Stimulated activated naive B cell treated with anti-CD40 and anti-IgM and Interleukin-4, amounts not matched to agents 10 μg/mL and 1 μg/mL and 100 μg/mL, for 72 hours (primary cell): Measurements from ENCODE around the gene DLX4.

ENCODE experiments used
- ATAC-seq, 2 donors: fragments of 150-1000 bp; cut with Tn5 transposase; replicated peaks; 2 replicates each; pipeline ENCODE4 v1.10.0; 2021; ENCODE audit warnings: moderate library complexity in 1 of 2
- DNase-seq: peaks from one replicate; pipeline ENCODE4 v3.0.0; 2021
- H3K27ac Mint-ChIP-seq: one replicate; pipeline ENCODE4 v1.8.0; 2022; ENCODE audit warnings: mild to moderate bottlenecking, mixed read lengths
- H3K27me3 Mint-ChIP-seq, 2 donors: one replicate each; pipeline ENCODE4 v1.8.0; 2022; ENCODE audit warnings: mixed read lengths in 2 of 2
- H3K36me3 Mint-ChIP-seq, 2 donors: one replicate each; pipeline ENCODE4 v1.8.0; 2022; ENCODE audit warnings: mixed read lengths in 2 of 2, mild to moderate bottlenecking in 1 of 2
- H3K4me1 Mint-ChIP-seq, 2 donors: one replicate each; pipeline ENCODE4 v1.8.0; 2022; ENCODE audit warnings: mixed read lengths in 2 of 2, mild to moderate bottlenecking in 1 of 2
- H3K4me3 Mint-ChIP-seq, 2 donors: one replicate each; pipeline ENCODE4 v1.8.0; 2022; ENCODE audit warnings: mild to moderate bottlenecking in 2 of 2, mixed read lengths in 2 of 2, moderate library complexity in 1 of 2
- H3K9me3 Mint-ChIP-seq, 2 donors: one replicate each; pipeline ENCODE4 v1.8.0; 2022; ENCODE audit warnings: mixed read lengths in 2 of 2, mild to moderate bottlenecking in 1 of 2

The DLX4 gene

GRCh38 chr17:49935526-49936210 is 33.3 kb upstream of the DLX4 start:
- peaks cover 53 to 68% of the 10 kb centered on the region in 2 donors for H3K27me3 Mint-ChIP-seq
- no peaks in the 10 kb centered on the region for H3K9me3 Mint-ChIP-seq
- DNase-seq (no peak), ATAC-seq (no peak)
- H3K4me3 Mint-ChIP-seq: no peak overlapping the region
- peaks cover 0 to 2% of the 10 kb centered on the region in 2 donors for H3K4me1 Mint-ChIP-seq
- H3K36me3 Mint-ChIP-seq: no peaks in the 10 kb centered on the region
- H3K27ac Mint-ChIP-seq: no peak overlapping the region

GRCh38 chr17:49936386-49936785 is 32.6 kb upstream of the DLX4 start:
- Mint-ChIP-seq H3K36me3 (no peaks in the 10 kb centered on the region), H3K4me1 (peaks cover 0 to 2% of the 10 kb centered on the region in 2 donors), H3K27ac (no peak overlapping the region), H3K9me3 (no peaks in the 10 kb centered on the region), H3K27me3 (peaks cover 51 to 61% of the 10 kb centered on the region in 2 donors), H3K4me3 (no peak overlapping the region)
- DNase-seq (no peak), ATAC-seq (no peak)

- no peaks in the 10 kb centered on the region for H3K36me3 Mint-ChIP-seq
- no peaks in the 10 kb centered on the region for H3K9me3 Mint-ChIP-seq
- DNase-seq (no peak), ATAC-seq (peak; percentile 38 to 51)
- no peak overlapping the region for H3K27ac Mint-ChIP-seq
- H3K4me1 Mint-ChIP-seq: peaks cover 0 to 2% of the 10 kb centered on the region in 2 donors
- H3K4me3 Mint-ChIP-seq: no peak overlapping the region
- peaks cover 53 to 56% of the 10 kb centered on the region in 2 donors for H3K27me3 Mint-ChIP-seq
Observed at GRCh38 chr17:49939318-49939717, 29.7 kb upstream of the DLX4 start.

GRCh38 chr17:49941427-49941826 is 27.6 kb upstream of the DLX4 start:
- Mint-ChIP-seq H3K4me3 (no peak overlapping the region), H3K36me3 (no peaks in the 10 kb centered on the region), H3K27me3 (peaks cover 44 to 50% of the 10 kb centered on the region in 2 donors), H3K27ac (no peak overlapping the region), H3K4me1 (peaks cover 0 to 2% of the 10 kb centered on the region in 2 donors), H3K9me3 (no peaks in the 10 kb centered on the region)
- ATAC-seq (no peak), DNase-seq (no peak)

DNA sequence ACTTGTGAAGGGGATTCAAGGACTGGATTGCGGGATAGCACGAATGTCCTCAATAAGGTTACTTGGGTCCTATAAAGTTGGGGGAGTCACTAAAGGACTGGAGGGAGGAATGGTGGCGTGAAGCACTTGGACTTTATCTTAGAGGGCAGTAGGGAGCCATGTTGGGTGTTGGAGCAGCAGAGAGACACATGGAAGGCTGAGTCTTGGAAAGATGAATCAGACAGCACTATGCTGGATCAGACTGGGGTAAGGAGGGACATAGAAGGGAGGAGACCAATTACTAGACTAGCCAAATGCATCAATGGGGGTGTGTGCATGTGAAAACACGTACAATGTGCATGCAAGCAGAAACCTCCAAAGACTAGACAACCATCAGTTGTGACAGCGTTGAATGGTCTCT is 26.0 kb upstream of the DLX4 start:
- H3K27ac Mint-ChIP-seq: no peak overlapping the region
- H3K9me3 Mint-ChIP-seq: no peaks in the 10 kb centered on the region
- peaks cover 45 to 48% of the 10 kb centered on the region in 2 donors for H3K27me3 Mint-ChIP-seq
- no peaks in the 10 kb centered on the region for H3K36me3 Mint-ChIP-seq
- ATAC-seq (no peak), DNase-seq (no peak)
- H3K4me3 Mint-ChIP-seq: no peak overlapping the region
- peaks cover 0 to 2% of the 10 kb centered on the region in 2 donors for H3K4me1 Mint-ChIP-seq

DNA sequence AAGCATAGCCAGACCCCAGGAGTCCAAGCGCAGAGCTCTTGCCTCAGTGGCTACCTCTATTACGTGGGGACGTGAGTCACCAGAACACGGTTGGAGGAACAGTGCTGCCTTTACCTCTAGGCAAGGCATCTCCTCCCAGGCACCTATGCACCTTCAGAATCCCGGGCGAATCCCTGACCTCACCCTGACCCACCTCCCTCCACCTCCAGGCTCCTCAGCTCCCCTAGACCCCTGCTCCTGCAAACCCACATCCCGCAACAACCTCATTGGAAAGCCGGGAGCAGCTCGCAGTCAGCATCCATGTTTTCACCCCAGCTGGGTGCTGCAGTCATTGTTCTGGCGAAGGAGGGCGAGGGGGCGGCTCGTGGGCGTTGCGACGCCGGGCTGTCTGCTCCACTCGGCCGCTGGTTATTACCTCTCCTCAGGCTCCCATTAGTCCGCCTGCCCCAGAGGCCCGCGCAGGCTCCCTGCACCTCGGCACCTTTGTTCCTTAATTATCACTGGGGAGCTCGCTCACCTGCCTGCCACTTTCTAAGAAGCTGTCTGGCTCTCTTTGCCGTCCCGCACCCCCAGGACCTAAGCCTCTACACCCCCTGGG is 24.6 kb upstream of the DLX4 start:
- ATAC-seq (no peak), DNase-seq (no peak)
- Mint-ChIP-seq H3K36me3 (no peaks in the 10 kb centered on the region), H3K4me3 (no peak overlapping the region), H3K27ac (no peak overlapping the region), H3K9me3 (no peaks in the 10 kb centered on the region), H3K4me1 (no peaks in the 10 kb centered on the region), H3K27me3 (peaks cover 41 to 47% of the 10 kb centered on the region in 2 donors)

GRCh38 chr17:49946208-49946607 is 22.8 kb upstream of the DLX4 start:
- Mint-ChIP-seq H3K27ac (no peak overlapping the region), H3K4me3 (no peak overlapping the region), H3K36me3 (no peaks in the 10 kb centered on the region), H3K27me3 (peaks cover 48 to 53% of the 10 kb centered on the region in 2 donors), H3K9me3 (no peaks in the 10 kb centered on the region), H3K4me1 (no peaks in the 10 kb centered on the region)
- DNase-seq: no peak
- no peak for ATAC-seq

DNA sequence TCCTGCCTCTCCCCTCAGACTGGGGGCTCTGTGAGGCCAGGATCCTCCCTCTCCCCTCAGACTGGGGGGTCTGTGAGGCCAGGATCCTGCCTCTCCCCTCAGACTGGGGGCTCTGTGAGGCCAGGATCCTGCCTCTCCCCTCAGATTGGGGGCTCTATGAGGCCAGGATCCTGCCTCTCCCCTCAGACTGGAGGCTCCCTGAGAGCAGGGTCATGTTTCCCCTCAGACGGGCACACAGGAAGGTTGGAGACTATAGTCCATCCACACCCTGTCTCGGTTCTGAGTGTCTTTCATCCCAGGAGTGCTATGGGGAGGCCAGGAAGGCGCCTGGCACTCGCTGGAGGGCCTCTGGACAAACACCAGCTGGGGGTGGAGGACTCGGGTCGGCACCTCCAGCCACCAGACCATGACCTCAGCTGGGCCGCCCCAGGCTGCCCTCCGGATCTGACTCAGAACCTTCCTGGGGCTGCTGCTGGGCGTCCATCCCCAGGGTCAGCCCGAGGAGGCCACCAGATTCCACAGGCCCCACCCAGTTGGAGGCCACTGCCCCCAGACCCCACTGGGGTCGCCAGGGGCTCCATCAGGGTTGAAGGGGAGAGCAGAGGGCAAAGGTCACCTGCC is 21.9 kb upstream of the DLX4 start:
- Mint-ChIP-seq H3K27me3 (peaks cover 57 to 58% of the 10 kb centered on the region in 2 donors), H3K36me3 (no peaks in the 10 kb centered on the region), H3K9me3 (no peaks in the 10 kb centered on the region), H3K27ac (peak overlapping the region; percentile 22), H3K4me3 (no peak overlapping the region), H3K4me1 (no peaks in the 10 kb centered on the region)
- ATAC-seq (no peak), DNase-seq (no peak)

DNA sequence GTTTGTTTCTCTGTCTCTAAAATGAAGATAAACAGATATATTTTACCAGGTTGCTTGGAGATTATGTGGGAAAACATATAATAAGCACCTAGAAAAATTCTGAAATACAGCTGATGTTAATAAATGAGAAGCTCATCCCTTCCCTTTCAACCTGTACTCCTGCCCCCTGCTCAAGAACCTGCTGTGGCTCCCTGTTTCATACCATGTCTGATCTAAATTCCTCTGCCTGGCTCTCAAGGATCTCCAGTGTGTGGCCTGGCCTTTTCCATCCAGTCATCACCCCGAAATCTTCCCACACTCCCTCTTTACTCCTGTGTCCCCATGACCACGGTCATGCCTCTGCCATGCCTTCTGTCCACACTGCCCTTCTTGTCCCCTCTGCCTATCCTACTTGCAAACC is 19.4 kb upstream of the DLX4 start:
- Mint-ChIP-seq H3K9me3 (no peaks in the 10 kb centered on the region), H3K36me3 (no peaks in the 10 kb centered on the region), H3K4me1 (peaks cover 3 to 4% of the 10 kb centered on the region in 2 donors), H3K27me3 (peaks cover 59 to 66% of the 10 kb centered on the region in 2 donors), H3K27ac (no peak overlapping the region), H3K4me3 (no peak overlapping the region)
- no peak for DNase-seq
- ATAC-seq: no peak

GRCh38 chr17:49951362-49952082 is 17.5 kb upstream of the DLX4 start:
- Mint-ChIP-seq H3K4me1 (peaks cover 3 to 4% of the 10 kb centered on the region in 2 donors), H3K27me3 (peaks cover 56 to 59% of the 10 kb centered on the region in 2 donors), H3K27ac (no peak overlapping the region), H3K36me3 (no peaks in the 10 kb centered on the region), H3K4me3 (no peak overlapping the region), H3K9me3 (no peaks in the 10 kb centered on the region)
- ATAC-seq (no peak), DNase-seq (no peak)

GRCh38 chr17:49952209-49952911 is 16.6 kb upstream of the DLX4 start:
- peak; percentile 91 to 98 for ATAC-seq
- Mint-ChIP-seq H3K9me3 (no peaks in the 10 kb centered on the region), H3K36me3 (no peaks in the 10 kb centered on the region), H3K27me3 (peaks cover 64 to 65% of the 10 kb centered on the region in 2 donors), H3K4me3 (no peak overlapping the region), H3K27ac (no peak overlapping the region), H3K4me1 (peaks cover 3 to 4% of the 10 kb centered on the region in 2 donors)
- peak; percentile 44 for DNase-seq

DNA sequence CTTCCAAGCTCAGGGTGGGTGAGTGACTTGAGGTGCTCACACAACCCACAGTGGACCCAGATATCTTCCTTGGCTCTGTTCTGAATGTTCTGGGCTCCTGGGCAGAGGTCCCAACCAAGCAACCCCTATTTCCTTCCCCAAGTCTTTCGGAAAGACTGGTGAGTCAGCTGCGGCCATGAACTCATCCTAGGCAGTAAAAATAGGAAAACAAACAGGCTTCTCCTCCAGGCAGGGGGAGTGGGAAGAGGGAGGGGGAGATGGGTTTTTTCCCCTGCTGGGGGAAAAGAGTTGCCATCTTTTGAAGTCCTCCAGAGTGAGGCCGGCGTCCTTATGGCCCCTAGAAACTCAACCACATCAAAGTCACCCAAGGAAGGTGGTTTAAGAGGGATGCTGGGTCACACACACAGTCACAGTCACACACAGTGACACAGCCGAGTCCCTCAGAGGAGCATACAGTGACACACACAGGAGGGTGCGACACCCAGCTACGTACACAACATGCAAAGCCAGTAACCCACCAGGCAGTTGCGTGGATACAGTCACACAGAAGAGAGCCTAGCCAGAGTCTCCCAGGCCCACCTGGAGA is 16.0 kb upstream of the DLX4 start:
- no peak overlapping the region for H3K4me3 Mint-ChIP-seq
- ATAC-seq: no peak
- no peak for DNase-seq

GRCh38 chr17:49955157-49955556 is 13.8 kb upstream of the DLX4 start:
- Mint-ChIP-seq H3K27ac (no peak overlapping the region), H3K27me3 (peaks cover 54 to 68% of the 10 kb centered on the region in 2 donors), H3K9me3 (no peaks in the 10 kb centered on the region), H3K4me1 (peaks cover 3 to 4% of the 10 kb centered on the region in 2 donors), H3K36me3 (no peaks in the 10 kb centered on the region), H3K4me3 (no peak overlapping the region)
- DNase-seq: no peak
- ATAC-seq: no peak

More for the DNA sequence above, 16.0 kb upstream of the DLX4 start:
- no peaks in the 10 kb centered on the region for H3K9me3 Mint-ChIP-seq
- no peaks in the 10 kb centered on the region for H3K36me3 Mint-ChIP-seq
- peaks cover 3 to 4% of the 10 kb centered on the region in 2 donors for H3K4me1 Mint-ChIP-seq
- H3K27me3 Mint-ChIP-seq: peaks cover 67 to 68% of the 10 kb centered on the region in 2 donors
- no peak overlapping the region for H3K27ac Mint-ChIP-seq

- Mint-ChIP-seq H3K4me1 (peaks cover 3 to 4% of the 10 kb centered on the region in 2 donors), H3K36me3 (no peaks in the 10 kb centered on the region), H3K9me3 (no peaks in the 10 kb centered on the region), H3K4me3 (no peak overlapping the region), H3K27me3 (peaks cover 56 to 65% of the 10 kb centered on the region in 2 donors), H3K27ac (no peak overlapping the region)
- no peak for DNase-seq
- ATAC-seq: no peak
Observed at GRCh38 chr17:49956780-49957179, 12.2 kb upstream of the DLX4 start.
